Raji (cell line): ENCODE results near the gene TICRR.

ENCODE experiments used
- POLR2A ChIP-seq: IDR thresholded peaks from 2 replicates; pipeline ENCODE4 v1.6.1; 2011; ENCODE audit warnings: low read depth, low read length, control low read depth; ENCODE audit not compliant: insufficient read depth

The TICRR gene

DNA sequence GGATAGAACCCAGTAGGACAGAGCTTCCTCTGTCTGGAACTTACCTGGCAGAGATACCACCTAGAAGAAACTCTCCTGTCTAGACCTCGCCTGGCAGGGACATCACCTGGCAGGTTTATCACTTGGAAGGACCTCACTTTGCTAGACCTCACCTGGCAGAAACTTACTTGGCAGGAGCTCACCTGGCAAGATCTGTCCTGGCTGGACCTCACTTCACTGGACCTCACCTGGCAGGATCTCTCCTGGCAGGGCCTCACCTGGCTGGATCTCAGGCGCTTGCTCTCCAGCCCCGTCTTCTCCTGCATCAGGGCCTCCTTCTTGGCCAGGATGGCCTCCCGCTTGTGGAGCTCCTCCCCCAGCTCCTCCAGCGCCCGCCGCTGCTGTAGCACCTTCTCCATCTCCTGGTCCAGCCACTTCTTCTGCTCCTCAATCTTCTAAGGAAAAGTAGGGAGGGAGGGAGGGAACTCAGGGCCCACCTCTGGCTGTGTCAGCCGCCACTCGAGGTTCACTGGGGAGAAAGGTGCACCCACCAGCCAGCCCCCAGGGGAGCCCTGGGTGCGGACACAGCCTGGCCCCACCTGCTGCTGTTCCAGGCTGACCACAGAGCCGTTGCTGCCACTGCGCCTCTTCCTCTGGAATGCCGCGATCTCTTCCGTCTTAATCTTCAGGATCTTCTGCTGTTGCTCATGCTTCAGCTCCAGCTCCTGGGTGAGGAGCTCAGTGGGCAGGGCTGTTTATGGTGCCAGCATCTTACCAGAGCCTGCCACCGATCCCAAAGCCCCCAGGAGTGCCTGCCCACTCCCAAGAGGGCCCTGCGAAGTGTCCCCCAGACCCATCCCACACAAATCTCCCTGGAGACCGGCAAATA, 57.5 kb downstream of the TICRR start:
- TF ChIP-seq POLR2A = no peak

DNA sequence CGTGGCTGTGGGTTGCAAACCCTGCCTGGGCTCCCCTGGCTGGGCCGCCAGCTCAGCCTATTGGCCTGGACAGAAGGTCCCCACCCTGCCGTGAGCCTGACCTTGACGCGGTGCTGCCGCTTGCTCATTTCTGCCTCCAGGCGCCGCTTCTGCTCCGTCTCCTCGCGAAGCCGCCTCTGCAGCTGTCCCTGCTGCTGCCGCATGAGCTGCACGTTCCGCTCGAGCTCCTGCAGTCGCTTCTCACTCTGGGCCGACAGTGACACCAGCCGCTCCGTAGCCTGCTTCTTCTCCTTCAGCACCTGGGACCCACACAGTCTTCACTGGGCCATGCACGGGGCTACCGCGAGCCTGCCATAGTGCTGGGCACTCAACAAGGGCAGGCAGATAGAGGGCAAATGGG, 58.3 kb downstream of the TICRR start:
- no peak for TF ChIP-seq POLR2A

DNA sequence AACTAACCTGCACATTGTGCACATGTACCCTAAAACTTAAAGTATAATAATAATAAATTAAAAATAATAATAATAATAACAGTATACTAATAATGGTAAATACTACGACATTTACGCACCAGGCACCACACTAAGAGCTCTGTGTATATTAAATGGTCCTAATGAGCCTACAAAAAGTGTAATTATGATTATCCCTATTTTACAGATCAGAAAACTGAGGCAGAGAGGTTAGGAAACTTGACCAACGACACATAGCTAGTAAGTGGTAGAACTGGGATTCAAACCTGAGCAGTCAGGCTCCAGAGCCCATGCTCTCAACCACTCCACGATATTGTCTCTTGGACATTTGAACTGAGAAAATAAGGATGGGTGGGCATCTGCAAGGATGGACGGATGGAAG, 65.0 kb downstream of the TICRR start:
- no peak for TF ChIP-seq POLR2A

DNA sequence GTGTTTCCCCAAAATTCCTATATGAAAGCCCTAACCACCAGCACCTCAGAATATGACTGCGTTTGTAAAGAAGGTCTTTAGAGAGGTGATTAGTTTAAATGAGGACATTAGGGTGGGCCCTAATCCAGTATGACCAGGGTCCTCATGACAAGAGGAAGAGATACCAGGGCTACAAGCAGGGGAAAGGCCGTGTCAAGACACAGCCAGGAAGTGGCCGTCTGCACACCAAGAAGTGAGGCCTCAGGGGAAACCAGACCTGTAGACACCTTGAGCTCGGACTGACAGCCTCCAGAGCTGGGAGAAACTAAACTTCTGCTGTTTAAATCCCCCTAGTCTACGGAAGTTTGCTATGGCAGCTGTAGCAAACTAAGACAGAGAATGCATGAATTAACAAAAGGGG, 65.8 kb downstream of the TICRR start:
- no peak for TF ChIP-seq POLR2A

DNA sequence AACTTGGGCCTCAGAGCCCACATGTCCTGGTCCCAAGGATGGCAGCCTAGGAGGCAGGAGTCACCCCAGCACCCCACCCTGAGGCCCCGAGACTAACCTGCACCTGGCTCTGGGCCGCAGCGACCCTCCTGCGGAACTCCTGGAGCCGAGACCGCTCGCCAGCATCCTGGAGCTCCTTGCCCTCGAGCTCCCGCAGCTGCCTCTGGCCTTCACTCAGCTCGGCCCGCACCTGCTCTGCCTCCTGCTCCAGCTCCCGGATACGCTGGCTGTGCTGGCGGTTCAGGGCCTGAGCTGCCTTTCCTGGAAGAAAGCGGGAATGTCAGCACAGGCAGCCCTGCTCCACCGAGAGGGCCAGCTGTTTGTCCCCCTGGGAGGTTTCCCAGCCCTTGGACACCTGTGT, 66.8 kb downstream of the TICRR start:
- TF ChIP-seq POLR2A = no peak

DNA sequence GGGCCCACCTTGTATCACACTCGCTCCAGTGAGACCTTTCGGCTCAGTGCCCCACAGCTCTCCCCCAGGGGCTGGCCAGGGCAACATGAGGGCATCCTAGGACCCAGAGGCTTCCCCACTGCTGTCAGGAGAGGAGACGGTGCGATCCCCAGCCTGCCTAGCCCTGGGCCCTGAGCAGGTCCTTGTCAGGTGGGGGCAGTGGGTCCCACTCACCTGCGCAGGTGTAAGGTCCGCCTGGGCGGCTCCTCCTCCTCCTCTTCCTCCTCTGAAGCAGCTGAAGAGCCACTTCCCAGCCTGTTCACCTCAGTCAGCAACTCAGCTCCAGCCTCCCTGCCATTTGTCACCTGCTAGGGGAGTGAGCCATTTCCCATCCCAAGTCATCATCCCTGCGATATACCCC, 70.4 kb downstream of the TICRR start:
- no peak for TF ChIP-seq POLR2A

DNA sequence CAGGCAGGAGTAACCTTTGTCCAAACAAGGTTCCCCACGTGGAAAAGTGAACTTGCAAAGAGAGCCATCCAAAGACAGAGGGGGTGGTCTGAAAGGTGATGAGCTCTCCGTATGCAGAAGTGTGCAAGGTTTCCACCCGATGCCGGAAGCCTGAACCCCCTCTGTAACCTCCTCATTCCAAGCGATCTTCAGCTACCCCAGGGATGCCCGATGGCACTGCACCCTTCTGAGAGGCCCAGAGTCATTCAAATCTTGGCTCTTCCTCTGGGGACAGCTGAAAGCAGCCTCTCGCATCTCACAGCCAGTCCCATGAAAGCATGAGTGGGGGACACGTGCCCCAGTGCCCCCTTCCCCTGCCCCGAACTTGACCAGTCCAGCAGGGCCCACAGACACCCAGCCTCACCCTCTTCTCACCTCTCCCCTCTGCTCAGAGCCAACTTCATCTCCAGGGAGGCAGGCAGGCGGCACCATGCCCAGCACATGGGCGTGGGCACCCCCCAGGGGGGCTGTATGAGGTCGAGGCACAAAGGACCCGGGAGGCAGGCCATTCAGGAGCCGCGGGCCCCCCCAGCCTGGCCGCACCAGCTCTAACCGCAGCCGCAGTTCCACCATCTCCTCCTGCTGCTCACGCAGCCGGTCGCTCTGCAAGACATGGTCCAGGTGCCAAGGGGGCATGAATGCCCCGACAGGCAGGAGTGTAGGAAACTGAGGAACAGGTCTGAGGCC, 71.3 kb downstream of the TICRR start:
- no peak for TF ChIP-seq POLR2A

DNA sequence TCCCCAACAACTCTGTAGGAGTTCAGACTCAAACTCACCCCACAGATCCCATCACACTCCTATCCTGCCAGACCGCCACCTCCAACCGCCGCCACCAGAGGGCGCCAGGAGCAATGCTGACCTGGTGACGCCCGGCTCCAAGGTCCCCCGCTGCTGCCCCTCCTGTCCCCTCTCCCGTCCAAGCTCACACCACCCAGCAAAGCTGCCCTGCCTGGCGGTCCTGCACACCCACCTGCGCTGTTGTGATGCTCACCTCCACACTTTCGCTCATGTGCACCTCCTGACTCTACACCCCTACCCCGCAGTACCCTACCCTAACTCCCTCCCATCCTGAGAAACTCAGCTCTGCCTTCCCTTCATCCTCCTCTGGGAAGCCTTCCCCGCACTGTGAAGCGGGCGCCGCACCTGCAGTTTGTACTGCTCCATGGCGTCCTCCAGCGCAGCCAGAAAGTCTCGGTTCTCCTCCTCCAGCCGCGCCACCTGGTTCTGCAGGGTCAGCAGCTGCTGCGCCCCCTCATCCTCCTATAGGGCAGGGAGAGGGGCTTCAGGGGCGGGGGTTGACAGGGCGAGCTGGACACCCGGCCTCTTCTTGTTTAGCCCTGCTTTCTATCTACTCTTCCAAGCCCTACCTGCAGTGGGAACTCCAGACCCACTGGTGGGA, 72.1 kb downstream of the TICRR start:
- TF ChIP-seq POLR2A = no peak

DNA sequence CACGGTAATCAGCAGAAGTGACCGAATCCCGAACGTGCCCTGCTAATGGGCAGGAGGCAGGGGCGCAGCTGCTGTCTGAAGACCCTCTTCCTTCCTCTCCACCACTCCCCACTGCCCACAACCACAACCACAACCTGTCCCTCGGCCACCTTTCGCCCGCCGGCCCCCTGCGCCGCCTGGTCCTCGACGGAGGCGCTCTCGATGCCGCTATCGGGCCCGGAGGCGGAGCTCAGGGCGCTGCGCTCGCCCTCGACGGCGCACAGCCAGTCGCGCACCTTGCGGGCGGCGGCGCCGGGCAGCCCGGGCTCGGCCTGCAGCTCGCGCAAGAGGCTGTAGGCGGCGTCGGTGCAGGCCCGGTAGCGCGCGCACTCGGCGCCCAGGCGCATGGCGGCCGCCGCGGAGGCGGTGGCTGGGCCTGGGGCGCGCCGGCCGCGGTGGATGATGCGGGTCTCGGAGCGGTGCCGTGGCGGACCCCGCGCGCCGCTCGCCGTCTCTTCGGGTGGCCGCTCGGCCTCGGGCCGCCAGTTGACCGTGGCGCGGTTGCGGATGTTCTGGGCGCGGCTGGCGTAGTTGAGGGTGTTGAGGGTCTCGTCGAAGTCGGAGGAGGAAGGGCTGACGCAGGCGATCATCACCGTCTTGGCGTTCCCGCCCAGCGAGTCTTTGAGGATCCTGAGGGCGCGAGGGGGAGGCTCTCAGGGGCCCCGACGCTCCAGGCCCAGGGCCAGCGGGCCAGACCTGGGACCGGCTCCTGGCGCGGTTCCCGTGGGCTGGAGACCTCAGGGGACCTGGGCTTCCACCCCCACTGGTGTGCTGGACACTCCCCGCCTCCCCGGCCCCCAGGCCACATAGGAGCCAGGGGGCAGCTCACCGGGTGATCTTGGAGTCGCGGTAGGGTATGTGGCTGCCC, 73.1 kb downstream of the TICRR start:
- TF ChIP-seq POLR2A = no peak

DNA sequence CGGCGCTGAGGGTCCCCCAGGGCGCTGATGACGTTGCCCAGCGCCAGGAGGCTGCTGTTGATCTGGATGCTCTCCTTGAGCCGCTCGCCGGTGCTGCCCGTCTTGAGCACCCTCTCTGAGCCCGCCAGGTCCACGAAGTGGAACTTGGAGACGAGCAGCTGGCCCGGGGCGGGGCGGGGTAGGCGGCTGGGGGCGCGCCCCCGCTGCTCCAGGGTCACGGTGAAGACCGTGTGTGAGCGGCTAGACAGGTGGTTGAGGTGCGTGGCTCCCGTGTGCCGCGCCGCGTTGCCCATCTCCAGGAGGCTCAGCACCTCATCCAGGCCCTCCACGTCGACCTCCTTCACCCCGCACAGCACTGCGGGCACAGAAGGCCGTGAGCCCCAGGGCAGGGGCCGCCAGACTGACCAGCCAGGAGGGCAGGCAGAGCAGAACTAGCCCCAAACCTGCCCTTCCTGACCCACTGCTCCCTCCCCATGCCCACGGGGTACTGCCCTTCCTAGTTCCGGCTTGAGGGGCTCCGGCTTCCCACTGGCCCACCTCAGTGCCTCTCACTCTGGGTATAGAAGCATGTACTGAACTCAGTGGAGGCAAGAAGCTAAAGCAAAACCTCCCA, 73.8 kb downstream of the TICRR start:
- no peak for TF ChIP-seq POLR2A

DNA sequence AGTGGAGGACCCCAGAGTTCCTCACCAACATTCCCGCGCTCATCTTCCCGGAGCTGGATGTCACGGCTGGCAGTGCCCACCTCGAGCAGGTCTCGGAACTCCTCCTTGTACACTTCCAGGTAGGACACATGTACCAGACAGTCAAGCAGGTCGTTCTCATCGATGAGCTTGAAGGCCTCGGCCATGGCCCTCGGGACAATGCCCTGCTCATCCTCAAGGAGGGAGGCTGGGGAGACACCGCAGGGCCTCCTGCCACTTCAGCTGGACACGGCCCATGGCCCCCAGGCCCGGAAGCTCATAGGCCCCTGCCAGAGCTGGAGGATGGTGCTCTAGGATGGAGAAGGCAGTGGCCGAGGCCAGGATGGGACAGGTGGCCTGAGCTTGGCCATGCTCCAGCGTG, 74.4 kb downstream of the TICRR start:
- no peak for TF ChIP-seq POLR2A

DNA sequence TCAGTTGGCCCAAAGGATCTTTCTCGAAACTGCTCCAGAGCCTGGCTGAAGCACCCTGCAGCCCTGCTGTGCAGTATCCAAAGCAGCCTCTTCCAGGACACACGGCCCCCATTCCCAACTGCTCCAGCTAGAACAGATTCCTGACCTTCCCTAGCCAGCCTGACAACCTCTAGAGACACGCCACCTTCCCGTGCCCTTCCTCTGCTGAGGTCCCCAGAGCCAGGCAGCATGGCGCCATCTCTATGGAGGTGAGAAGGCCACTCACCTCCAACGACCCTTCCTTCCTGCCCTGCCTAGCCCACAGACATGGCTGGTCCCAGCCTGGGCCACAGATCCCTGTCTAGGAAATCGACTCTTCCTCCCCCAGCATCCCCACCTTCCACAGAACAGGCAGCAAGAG, 76.9 kb downstream of the TICRR start:
- TF ChIP-seq POLR2A = no peak

DNA sequence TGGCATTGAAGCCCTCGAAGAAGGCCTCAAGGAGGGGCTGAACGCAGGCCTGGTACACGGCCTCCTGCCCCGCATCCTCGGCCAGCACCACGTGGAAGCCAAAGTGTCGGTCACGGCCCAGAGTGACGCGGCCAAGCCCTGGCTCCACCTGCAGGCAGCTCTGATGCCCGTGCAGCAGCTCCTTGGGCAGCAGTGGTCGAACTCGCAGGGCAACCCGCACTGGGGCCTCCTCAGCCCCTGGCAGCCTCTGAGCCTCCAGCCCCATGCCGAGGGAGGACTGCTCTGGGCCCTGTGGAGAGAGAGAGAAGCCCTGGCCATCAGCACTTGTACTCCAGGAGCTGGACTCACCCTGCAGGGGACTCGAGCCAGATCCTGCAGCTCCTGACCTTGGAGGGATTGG, 77.4 kb downstream of the TICRR start:
- TF ChIP-seq POLR2A = no peak

DNA sequence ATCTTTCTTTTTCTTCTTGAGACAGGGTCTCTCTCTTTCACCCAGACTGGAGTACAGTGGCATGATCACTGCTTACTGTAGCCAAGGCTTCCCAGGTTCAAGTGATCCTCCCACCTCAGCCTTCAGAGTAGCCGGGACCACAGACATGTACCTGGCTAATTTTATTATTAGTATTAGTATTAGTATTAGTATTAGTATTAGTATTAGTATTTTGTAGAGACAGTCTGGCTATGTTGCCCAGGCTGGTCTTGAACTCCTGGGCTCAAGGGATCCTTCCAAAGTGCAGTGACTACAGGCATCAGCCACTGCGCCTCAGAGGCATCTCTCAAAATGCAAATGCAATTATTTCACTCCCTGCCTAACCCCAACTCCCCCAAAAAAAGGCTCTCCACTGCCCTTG, 78.3 kb downstream of the TICRR start:
- no peak for TF ChIP-seq POLR2A
